Activated naive CD8-positive, alpha-beta T cell treated with anti-CD3 and anti-CD28 coated beads, Interleukin-2, amount 10 ng/mL, durations not matched to agents 7 days and 5 days (primary cell): ENCODE results near the gene EPB41L4A. TPM values are rescaled to one million over a fixed set of nuclear protein-coding genes. Genes with fewer than 3 reads are reported as not detected.

Experiments
- ATAC-seq: fragments of 150-1000 bp; cut with Tn5 transposase; one replicate; pipeline ENCODE4 v1.10.0; 2021; ENCODE audit warnings: low read depth, moderate library complexity
- POLR2A ChIA-PET: fragments of 350-600 bp; sonication (Branson Sonifier 250); formaldehyde crosslinking; loops from one replicate; lab custom pipeline; 2021; ENCODE audit warnings: antibody characterized with exemption; lab: Charles Lee
- DNase-seq: peaks from one replicate; pipeline ENCODE4 v3.0.0; 2021
- H3K27ac Mint-ChIP-seq: one replicate; pipeline ENCODE4 v1.8.0; 2022; ENCODE audit warnings: mild to moderate bottlenecking, mixed read lengths
- H3K27me3 Mint-ChIP-seq: one replicate; pipeline ENCODE4 v1.8.0; 2022; ENCODE audit warnings: mild to moderate bottlenecking, moderate library complexity, mixed read lengths
- H3K36me3 Mint-ChIP-seq: one replicate; pipeline ENCODE4 v1.8.0; 2021; ENCODE audit warnings: mild to moderate bottlenecking, mixed read lengths
- H3K4me1 Mint-ChIP-seq: one replicate; pipeline ENCODE4 v1.8.0; 2021; ENCODE audit warnings: mixed read lengths
- H3K4me3 Mint-ChIP-seq: one replicate; pipeline ENCODE4 v1.8.0; 2022; ENCODE audit warnings: mild to moderate bottlenecking, moderate library complexity, mixed read lengths
- H3K9me3 Mint-ChIP-seq: one replicate; pipeline ENCODE4 v1.8.0; 2021; ENCODE audit warnings: mixed read lengths
- total RNA-seq, 2 experiments: library from RNA; stranded (reverse); gene quantifications; one replicate each; pipeline ENCODE4 v1.2.3, GENCODE V29; 2021

EPB41L4A gene
- total RNA-seq, 2 experiments from 2014 or later = 0.11 to 1.0 TPM

GRCh38 chr5:112267231-112267630 is 151.8 kb downstream of the EPB41L4A start:
- no peak for ATAC-seq
- Mint-ChIP-seq H3K4me1 (peaks cover 6% of the 10 kb centered on the region), H3K9me3 (no peaks in the 10 kb centered on the region), H3K27me3 (peaks cover 7% of the 10 kb centered on the region), H3K4me3 (no peak overlapping the region), H3K27ac (no peak overlapping the region), H3K36me3 (no peaks in the 10 kb centered on the region)
- POLR2A ChIA-PET = no interaction called here
- DNase-seq = no peak

- H3K9me3 Mint-ChIP-seq = no peaks in the 10 kb centered on the region
- H3K4me1 Mint-ChIP-seq = no peaks in the 10 kb centered on the region
- ATAC-seq (no peak), DNase-seq (no peak)
- peaks cover 11% of the 10 kb centered on the region for H3K27me3 Mint-ChIP-seq
- H3K27ac Mint-ChIP-seq = no peak overlapping the region
- H3K36me3 Mint-ChIP-seq = no peaks in the 10 kb centered on the region
- H3K4me3 Mint-ChIP-seq = no peak overlapping the region
- POLR2A ChIA-PET = no interaction called here
These were observed 154.4 kb downstream of the EPB41L4A start for GRCh38 chr5:112264666-112265065.

- no peak overlapping the region for H3K27ac Mint-ChIP-seq
- peaks cover 14% of the 10 kb centered on the region for H3K27me3 Mint-ChIP-seq
- ATAC-seq (no peak), DNase-seq (no peak)
- H3K9me3 Mint-ChIP-seq = no peaks in the 10 kb centered on the region
- no peaks in the 10 kb centered on the region for H3K4me1 Mint-ChIP-seq
- POLR2A ChIA-PET = no interaction called here
- no peak overlapping the region for H3K4me3 Mint-ChIP-seq
- no peaks in the 10 kb centered on the region for H3K36me3 Mint-ChIP-seq
These were observed 154.9 kb downstream of the EPB41L4A start for GRCh38 chr5:112264151-112264550.

- no peaks in the 10 kb centered on the region for H3K9me3 Mint-ChIP-seq
- DNase-seq = no peak
- POLR2A ChIA-PET = no interaction called here
- H3K4me3 Mint-ChIP-seq = no peak overlapping the region
- peaks cover 14% of the 10 kb centered on the region for H3K27me3 Mint-ChIP-seq
- no peak overlapping the region for H3K27ac Mint-ChIP-seq
- no peaks in the 10 kb centered on the region for H3K36me3 Mint-ChIP-seq
- no peak for ATAC-seq
- H3K4me1 Mint-ChIP-seq = no peaks in the 10 kb centered on the region
These were observed 155.6 kb downstream of the EPB41L4A start for GRCh38 chr5:112263469-112263868.

- H3K27me3 Mint-ChIP-seq = peaks cover 14% of the 10 kb centered on the region
- DNase-seq (no peak), ATAC-seq (no peak)
- H3K27ac Mint-ChIP-seq = no peak overlapping the region
- POLR2A ChIA-PET = no interaction called here
- no peaks in the 10 kb centered on the region for H3K9me3 Mint-ChIP-seq
- no peaks in the 10 kb centered on the region for H3K4me1 Mint-ChIP-seq
- H3K4me3 Mint-ChIP-seq = no peak overlapping the region
- H3K36me3 Mint-ChIP-seq = no peaks in the 10 kb centered on the region
These were observed 160.5 kb downstream of the EPB41L4A start for GRCh38 chr5:112258571-112258970.

GRCh38 chr5:112257976-112258375 is 161.1 kb downstream of the EPB41L4A start:
- DNase-seq (no peak), ATAC-seq (no peak)
- Mint-ChIP-seq H3K4me1 (no peaks in the 10 kb centered on the region), H3K27me3 (peaks cover 14% of the 10 kb centered on the region), H3K36me3 (no peaks in the 10 kb centered on the region), H3K9me3 (no peaks in the 10 kb centered on the region), H3K27ac (no peak overlapping the region), H3K4me3 (no peak overlapping the region)
- POLR2A ChIA-PET = no interaction called here

GRCh38 chr5:112257005-112257404 is 162.1 kb downstream of the EPB41L4A start:
- no peaks in the 10 kb centered on the region for H3K4me1 Mint-ChIP-seq
- H3K36me3 Mint-ChIP-seq = no peaks in the 10 kb centered on the region
- POLR2A ChIA-PET = no interaction called here
- H3K27me3 Mint-ChIP-seq = peaks cover 21% of the 10 kb centered on the region
- DNase-seq = no peak
- H3K4me3 Mint-ChIP-seq = no peak overlapping the region
- H3K27ac Mint-ChIP-seq = no peak overlapping the region
- H3K9me3 Mint-ChIP-seq = no peaks in the 10 kb centered on the region
- no peak for ATAC-seq

- no peak for ATAC-seq
These were observed 164.8 kb downstream of the EPB41L4A start for GRCh38 chr5:112254303-112254702.

GRCh38 chr5:112253478-112254250 is 165.4 kb downstream of the EPB41L4A start:
- Mint-ChIP-seq H3K27me3 (peaks cover 11% of the 10 kb centered on the region), H3K27ac (no peak overlapping the region), H3K4me3 (no peak overlapping the region), H3K36me3 (no peaks in the 10 kb centered on the region), H3K9me3 (no peaks in the 10 kb centered on the region), H3K4me1 (no peaks in the 10 kb centered on the region)
- ATAC-seq (no peak), DNase-seq (no peak)
- POLR2A ChIA-PET = no interaction called here

More at GRCh38 chr5:112254303-112254702, 164.8 kb downstream of the EPB41L4A start:
- Mint-ChIP-seq H3K27me3 (peaks cover 14% of the 10 kb centered on the region), H3K9me3 (no peaks in the 10 kb centered on the region), H3K36me3 (no peaks in the 10 kb centered on the region), H3K27ac (no peak overlapping the region), H3K4me1 (no peaks in the 10 kb centered on the region), H3K4me3 (no peak overlapping the region)
- POLR2A ChIA-PET = no interaction called here
- DNase-seq = no peak

GRCh38 chr5:112250551-112250950 is 168.5 kb downstream of the EPB41L4A start:
- Mint-ChIP-seq H3K4me1 (no peaks in the 10 kb centered on the region), H3K4me3 (no peak overlapping the region), H3K27me3 (peaks cover 11% of the 10 kb centered on the region), H3K36me3 (no peaks in the 10 kb centered on the region), H3K9me3 (no peaks in the 10 kb centered on the region), H3K27ac (no peak overlapping the region)
- no peak for ATAC-seq
- POLR2A ChIA-PET = no interaction called here
- no peak for DNase-seq

- Mint-ChIP-seq H3K27me3 (peaks cover 11% of the 10 kb centered on the region), H3K9me3 (no peaks in the 10 kb centered on the region), H3K4me1 (no peaks in the 10 kb centered on the region), H3K36me3 (no peaks in the 10 kb centered on the region), H3K27ac (no peak overlapping the region), H3K4me3 (no peak overlapping the region)
- no peak for ATAC-seq
- POLR2A ChIA-PET = no interaction called here
- no peak for DNase-seq
These were observed 170.5 kb downstream of the EPB41L4A start for GRCh38 chr5:112248623-112249022.

GRCh38 chr5:112247960-112248359 is 171.1 kb downstream of the EPB41L4A start:
- H3K27me3 Mint-ChIP-seq = peaks cover 10% of the 10 kb centered on the region
- POLR2A ChIA-PET = no interaction called here
- no peak overlapping the region for H3K27ac Mint-ChIP-seq
- DNase-seq (no peak), ATAC-seq (no peak)
- H3K4me1 Mint-ChIP-seq = no peaks in the 10 kb centered on the region
- no peaks in the 10 kb centered on the region for H3K36me3 Mint-ChIP-seq
- no peak overlapping the region for H3K4me3 Mint-ChIP-seq
- no peaks in the 10 kb centered on the region for H3K9me3 Mint-ChIP-seq

GRCh38 chr5:112245656-112246055 is 173.4 kb downstream of the EPB41L4A start:
- POLR2A ChIA-PET = no interaction called here
- H3K36me3 Mint-ChIP-seq = no peaks in the 10 kb centered on the region
- no peaks in the 10 kb centered on the region for H3K4me1 Mint-ChIP-seq
- peaks cover 6% of the 10 kb centered on the region for H3K27me3 Mint-ChIP-seq
- no peak overlapping the region for H3K4me3 Mint-ChIP-seq
- ATAC-seq = no peak
- no peaks in the 10 kb centered on the region for H3K9me3 Mint-ChIP-seq
- no peak overlapping the region for H3K27ac Mint-ChIP-seq
- DNase-seq = no peak

GRCh38 chr5:112239996-112240395 is 179.1 kb downstream of the EPB41L4A start:
- ATAC-seq (no peak), DNase-seq (no peak)
- H3K36me3 Mint-ChIP-seq = no peaks in the 10 kb centered on the region
- H3K4me1 Mint-ChIP-seq = no peaks in the 10 kb centered on the region
- no peaks in the 10 kb centered on the region for H3K9me3 Mint-ChIP-seq
- peaks cover 2% of the 10 kb centered on the region for H3K27me3 Mint-ChIP-seq
- H3K27ac Mint-ChIP-seq = no peak overlapping the region
- H3K4me3 Mint-ChIP-seq = no peak overlapping the region
- POLR2A ChIA-PET = no interaction called here
